Type B pancreatic cell (in vitro differentiated cells): Measurements from ENCODE around the gene CCDC38. TPM values are rescaled to one million over a fixed set of nuclear protein-coding genes. Genes with fewer than 3 reads are reported as not detected.

ENCODE experiments used
- DNase-seq: peaks from one replicate; pipeline ENCODE4 v3.0.0; 2021; ENCODE audit warnings: mixed read lengths; ENCODE audit not compliant: unreplicated experiment; ENCODE audit errors: extremely low spot score
- H3K27ac Mint-ChIP-seq: 2 replicates; pipeline ENCODE4 v1.8.0; 2021; ENCODE audit warnings: mild to moderate bottlenecking, mixed read lengths
- H3K27me3 Mint-ChIP-seq: 2 replicates; pipeline ENCODE4 v1.8.0; 2021; ENCODE audit warnings: mixed read lengths
- H3K36me3 Mint-ChIP-seq: 2 replicates; pipeline ENCODE4 v1.8.0; 2021; ENCODE audit warnings: mixed read lengths
- H3K4me1 Mint-ChIP-seq: one replicate; pipeline ENCODE4 v1.8.0; 2021; ENCODE audit warnings: mixed read lengths; ENCODE audit not compliant: unreplicated experiment
- H3K4me3 Mint-ChIP-seq: 2 replicates; pipeline ENCODE4 v1.8.0; 2021; ENCODE audit warnings: mild to moderate bottlenecking, mixed read lengths
- H3K9me3 Mint-ChIP-seq: 2 replicates; pipeline ENCODE4 v1.8.0; 2021; ENCODE audit warnings: mixed read lengths
- total RNA-seq: library from RNA; stranded (reverse); gene quantifications from 2 replicates; pipeline ENCODE4 v1.2.1, GENCODE V29; 2021; ENCODE audit warnings: low replicate concordance
- TF ChIP-seq, protein P1 (sequence below): fragments of 200-600 bp; sonication (generic); conservative IDR thresholded peaks from 2 replicates; pipeline ENCODE4 v1.5.0; 2021; ENCODE audit warnings: antibody characterized with exemption, mild to moderate bottlenecking

CCDC38 gene
- total RNA-seq, 1 donor from 2014 or later = 0.29 TPM

DNA sequence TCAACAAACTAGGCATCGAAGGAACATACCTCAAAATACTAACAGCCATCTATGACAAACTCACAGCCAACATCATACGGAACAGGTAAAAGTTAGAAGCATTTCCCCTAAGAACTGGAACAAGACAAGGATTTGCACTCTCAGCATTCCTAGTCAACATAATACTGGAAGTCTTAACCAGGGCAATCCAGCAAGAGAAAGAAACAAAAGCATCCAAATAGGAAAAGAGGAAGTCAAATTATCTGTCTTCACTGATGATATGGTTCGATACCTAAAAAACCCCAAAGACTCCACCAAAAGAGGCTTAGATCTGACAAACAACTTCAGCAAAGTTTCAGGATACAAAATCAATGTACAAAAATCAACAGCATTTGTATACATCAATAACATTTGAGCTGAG is 32.5 kb downstream of the CCDC38 start:
- Mint-ChIP-seq H3K27ac (no peak overlapping the region), H3K4me1 (no peaks in the 10 kb centered on the region), H3K4me3 (no peak overlapping the region), H3K27me3 (peaks cover 12% of the 10 kb centered on the region), H3K9me3 (peaks cover 9% of the 10 kb centered on the region), H3K36me3 (no peaks in the 10 kb centered on the region)
- DNase-seq = no peak
- TF ChIP-seq, protein P1, sequence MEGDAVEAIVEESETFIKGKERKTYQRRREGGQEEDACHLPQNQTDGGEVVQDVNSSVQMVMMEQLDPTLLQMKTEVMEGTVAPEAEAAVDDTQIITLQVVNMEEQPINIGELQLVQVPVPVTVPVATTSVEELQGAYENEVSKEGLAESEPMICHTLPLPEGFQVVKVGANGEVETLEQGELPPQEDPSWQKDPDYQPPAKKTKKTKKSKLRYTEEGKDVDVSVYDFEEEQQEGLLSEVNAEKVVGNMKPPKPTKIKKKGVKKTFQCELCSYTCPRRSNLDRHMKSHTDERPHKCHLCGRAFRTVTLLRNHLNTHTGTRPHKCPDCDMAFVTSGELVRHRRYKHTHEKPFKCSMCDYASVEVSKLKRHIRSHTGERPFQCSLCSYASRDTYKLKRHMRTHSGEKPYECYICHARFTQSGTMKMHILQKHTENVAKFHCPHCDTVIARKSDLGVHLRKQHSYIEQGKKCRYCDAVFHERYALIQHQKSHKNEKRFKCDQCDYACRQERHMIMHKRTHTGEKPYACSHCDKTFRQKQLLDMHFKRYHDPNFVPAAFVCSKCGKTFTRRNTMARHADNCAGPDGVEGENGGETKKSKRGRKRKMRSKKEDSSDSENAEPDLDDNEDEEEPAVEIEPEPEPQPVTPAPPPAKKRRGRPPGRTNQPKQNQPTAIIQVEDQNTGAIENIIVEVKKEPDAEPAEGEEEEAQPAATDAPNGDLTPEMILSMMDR = no peak

DNA sequence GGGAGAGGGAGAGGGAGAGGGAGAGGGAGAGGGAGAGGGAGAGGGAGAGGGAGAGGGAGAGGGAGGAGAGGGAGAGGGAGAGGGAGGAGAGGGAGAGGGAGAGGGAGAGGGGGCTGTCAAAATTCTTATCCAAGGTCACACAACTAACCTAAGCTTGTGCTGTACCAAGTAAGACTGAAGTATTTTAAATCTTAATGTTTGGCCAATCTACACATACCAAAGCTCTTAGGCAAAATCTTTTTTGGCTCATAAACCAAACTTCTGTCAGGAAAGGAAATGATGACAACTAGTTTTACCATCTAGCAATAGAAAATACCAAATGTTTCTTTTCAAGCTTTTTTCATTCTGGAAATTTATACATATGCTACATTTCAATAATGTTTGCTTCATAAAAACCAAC is 33.8 kb downstream of the CCDC38 start:
- TF ChIP-seq, protein P1 = no peak
- Mint-ChIP-seq H3K36me3 (no peaks in the 10 kb centered on the region), H3K4me3 (no peak overlapping the region), H3K4me1 (no peaks in the 10 kb centered on the region), H3K27me3 (peaks cover 12% of the 10 kb centered on the region), H3K27ac (no peak overlapping the region), H3K9me3 (peaks cover 9% of the 10 kb centered on the region)
- no peak for DNase-seq

DNA sequence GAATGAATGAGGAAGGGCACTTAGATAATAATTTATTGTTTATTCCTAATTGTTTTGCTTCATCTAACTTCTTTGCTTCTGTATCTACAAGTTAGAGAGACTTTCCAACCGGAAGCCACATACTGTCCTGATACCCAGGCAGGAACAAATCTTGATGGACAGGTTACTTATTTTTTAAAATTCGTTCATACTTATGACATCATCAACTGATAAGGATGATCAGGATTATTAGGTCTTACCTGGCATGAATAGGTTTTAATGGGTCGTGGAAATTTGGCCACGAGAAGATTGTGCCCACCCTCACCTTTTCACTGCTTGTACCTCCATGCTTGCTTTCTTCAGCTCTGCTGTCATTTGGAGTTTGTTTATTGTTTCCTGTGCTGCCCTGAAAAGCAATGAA is 44.3 kb downstream of the CCDC38 start:
- no peak for DNase-seq
- no peaks in the 10 kb centered on the region for H3K27me3 Mint-ChIP-seq
- no peaks in the 10 kb centered on the region for H3K36me3 Mint-ChIP-seq
- H3K4me1 Mint-ChIP-seq = no peaks in the 10 kb centered on the region
- no peak overlapping the region for H3K4me3 Mint-ChIP-seq
- H3K9me3 Mint-ChIP-seq = peaks cover 4% of the 10 kb centered on the region
- TF ChIP-seq, protein P1 = no peak
- no peak overlapping the region for H3K27ac Mint-ChIP-seq

DNA sequence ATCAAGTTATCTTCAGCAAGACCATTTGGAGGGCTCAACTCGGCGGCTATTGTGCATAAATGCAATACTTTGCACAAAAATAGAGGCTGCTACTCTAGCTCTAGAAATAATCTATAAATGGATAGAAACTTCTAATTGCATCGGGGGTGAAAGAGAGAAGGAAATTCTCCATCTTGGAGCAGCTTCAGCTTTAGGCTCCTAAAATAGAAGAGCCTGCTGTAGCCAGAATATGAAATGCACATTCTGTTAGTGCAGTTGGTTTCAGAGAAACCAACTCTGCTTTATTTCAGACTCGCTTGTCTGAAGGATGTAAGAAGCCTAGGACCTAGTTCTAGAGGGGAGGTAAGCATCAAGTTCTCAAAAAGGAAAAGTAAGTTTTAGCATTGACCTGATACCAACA is 45.6 kb downstream of the CCDC38 start:
- no peaks in the 10 kb centered on the region for H3K27me3 Mint-ChIP-seq
- H3K36me3 Mint-ChIP-seq = no peaks in the 10 kb centered on the region
- H3K4me3 Mint-ChIP-seq = no peak overlapping the region
- H3K9me3 Mint-ChIP-seq = peaks cover 4% of the 10 kb centered on the region
- no peaks in the 10 kb centered on the region for H3K4me1 Mint-ChIP-seq
- no peak for DNase-seq
- no peak overlapping the region for H3K27ac Mint-ChIP-seq
- TF ChIP-seq, protein P1 = no peak

DNA sequence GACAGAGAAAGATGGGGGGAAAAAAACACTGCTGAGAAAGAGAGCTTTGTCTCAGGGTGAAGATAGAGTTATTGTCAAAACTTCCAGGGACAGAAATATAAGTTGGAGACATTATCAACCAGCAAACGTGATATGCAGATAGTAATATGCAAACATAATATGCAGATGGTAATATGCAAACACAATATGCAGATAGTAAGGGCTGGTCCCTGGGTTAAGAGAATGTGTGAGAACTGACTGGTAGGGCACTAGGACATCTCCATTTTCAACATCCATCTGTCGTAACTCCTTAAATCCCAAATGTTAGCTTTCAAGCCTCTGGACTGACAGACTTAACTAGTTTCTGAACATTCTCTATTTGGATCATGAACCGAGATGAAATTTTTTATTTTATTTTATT is 51.5 kb downstream of the CCDC38 start:
- Mint-ChIP-seq H3K9me3 (peaks cover 4% of the 10 kb centered on the region), H3K4me3 (no peak overlapping the region), H3K36me3 (no peaks in the 10 kb centered on the region), H3K27me3 (no peaks in the 10 kb centered on the region), H3K4me1 (no peaks in the 10 kb centered on the region), H3K27ac (no peak overlapping the region)
- no peak for DNase-seq
- TF ChIP-seq, protein P1 = no peak

DNA sequence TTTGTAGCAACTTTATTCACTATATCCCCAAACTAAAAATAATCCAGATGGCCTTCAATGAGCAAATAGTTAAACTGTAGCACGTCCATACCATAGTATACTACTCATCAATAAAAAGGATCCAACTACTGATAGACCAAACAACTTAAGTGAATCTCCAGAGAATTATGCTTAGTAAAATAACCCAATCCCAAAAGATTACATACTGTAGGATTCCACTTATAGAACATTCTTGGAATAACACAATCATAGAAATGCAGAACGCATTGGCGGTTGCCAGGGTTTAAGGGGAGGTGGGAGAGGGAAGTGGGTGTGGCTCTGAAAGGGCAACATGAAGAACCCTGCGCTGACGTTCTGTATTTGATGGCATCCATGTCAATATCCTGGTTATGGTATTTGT is 55.1 kb downstream of the CCDC38 start:
- Mint-ChIP-seq H3K27ac (no peak overlapping the region), H3K4me3 (no peak overlapping the region), H3K27me3 (no peaks in the 10 kb centered on the region), H3K36me3 (no peaks in the 10 kb centered on the region), H3K9me3 (no peaks in the 10 kb centered on the region), H3K4me1 (no peaks in the 10 kb centered on the region)
- DNase-seq = no peak
- TF ChIP-seq, protein P1 = no peak
